ENCODE results near the gene NEB.

GRCh38 chr2:151498178-151498577 lies 236.1 kb downstream of the NEB start:
- no peak for TF ChIP-seq CREB1 (IDR thresholded peaks at IDR 0.05)
- no peak for TF ChIP-seq CREB1 (CRISPR knock-in tag; IDR thresholded peaks at IDR 0.05)
- no peak for TF ChIP-seq EP300 (IDR thresholded peaks at IDR 0.05; ENCODE audit: low read depth in 2 of 2, low read length in 2 of 2)
- TF ChIP-seq EP300 (CRISPR knock-in tag; IDR thresholded peaks at IDR 0.05; ENCODE audit: borderline replicate concordance), result no peak
- TF ChIP-seq MED13 (CRISPR knock-in tag; IDR thresholded peaks at IDR 0.05), result no peak
